ENCODE results near the gene RNF166.

RNF166 gene

DNA sequence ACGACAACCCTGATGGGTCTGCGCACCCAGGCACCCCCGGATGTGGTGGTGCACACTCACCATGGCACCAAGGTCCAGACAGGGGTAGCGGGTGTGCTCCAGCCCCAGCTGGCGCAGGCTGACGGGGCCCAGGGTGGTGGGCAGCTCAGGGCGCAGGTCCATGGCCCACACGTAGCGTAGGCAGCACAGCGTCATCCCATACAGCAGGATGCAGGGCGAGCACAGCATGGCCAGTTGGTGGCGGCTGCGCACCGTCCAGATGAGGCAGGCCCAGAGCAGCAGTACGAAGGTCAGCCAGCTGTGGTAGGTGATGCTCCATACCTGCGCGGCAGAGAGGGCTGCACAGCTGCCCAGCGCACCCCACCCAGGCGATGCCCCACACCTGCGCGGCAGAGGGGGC lies 29.9 kb upstream of the RNF166 start:
- Histone ChIP-seq H2AFZ (ENCODE audit: low read depth, low read length) (no peak overlapping the region), H3K27me3 (ENCODE audit: insufficient read depth, low read length) (no peaks in the 10 kb centered on the region), H3K36me3 (ENCODE audit: insufficient read depth, low read length) (no peaks in the 10 kb centered on the region), H3K4me3 (ENCODE audit: low read length) (no peak overlapping the region), H3K9me3 (ENCODE audit: low read length) (no peaks in the 10 kb centered on the region), H3K4me1 (ENCODE audit: insufficient read depth, low read length) (no peaks in the 10 kb centered on the region)

DNA sequence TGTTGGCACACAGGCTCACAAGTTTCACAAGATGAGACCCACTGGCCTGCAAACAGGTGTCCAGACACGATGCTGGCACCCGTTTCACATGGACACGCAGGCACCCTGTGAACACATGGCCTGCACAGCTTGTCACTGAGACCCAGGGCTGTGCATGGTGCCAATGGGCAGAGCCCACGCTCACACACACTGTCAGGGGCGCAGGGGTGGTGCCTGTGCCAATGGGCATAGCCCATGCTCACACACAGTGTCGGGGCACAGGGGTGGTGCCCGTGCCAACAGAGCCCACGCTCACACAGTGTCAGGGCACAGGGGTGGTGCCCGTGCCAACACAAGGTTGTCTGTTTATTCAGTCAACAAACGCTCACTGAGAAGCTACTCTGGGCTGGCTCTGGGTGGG lies 29.4 kb upstream of the RNF166 start:
- no peaks in the 10 kb centered on the region for H3K27me3 ChIP-seq (ENCODE audit: insufficient read depth, low read length)
- H3K4me1 ChIP-seq (ENCODE audit: insufficient read depth, low read length), result no peaks in the 10 kb centered on the region
- H3K9me3 ChIP-seq (ENCODE audit: low read length), result no peaks in the 10 kb centered on the region
- H3K36me3 ChIP-seq (ENCODE audit: insufficient read depth, low read length), result no peaks in the 10 kb centered on the region
- H3K4me3 ChIP-seq (ENCODE audit: low read length), result no peak overlapping the region
- H2AFZ ChIP-seq (ENCODE audit: low read depth, low read length), result no peak overlapping the region

DNA sequence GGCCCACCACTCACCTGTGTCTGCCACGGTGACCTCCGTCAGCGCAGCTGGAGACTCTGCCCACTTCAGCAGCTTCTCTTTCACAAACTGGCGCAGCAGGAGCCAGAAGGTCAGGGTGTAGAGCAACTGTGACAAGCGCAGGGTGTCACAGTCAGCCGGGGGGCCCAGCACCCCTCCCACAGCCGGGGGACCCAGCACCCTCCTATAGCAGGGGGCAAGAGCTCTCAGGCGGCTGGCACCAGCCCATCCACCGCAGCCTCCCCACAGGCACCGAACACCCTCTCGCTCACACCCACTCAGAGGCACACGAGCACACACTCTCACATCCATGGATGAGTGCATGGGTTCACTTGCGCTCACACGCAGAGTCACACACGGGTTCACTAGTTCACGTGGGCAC lies 28.9 kb upstream of the RNF166 start:
- Histone ChIP-seq H3K36me3 (ENCODE audit: insufficient read depth, low read length) (no peaks in the 10 kb centered on the region), H3K9me3 (ENCODE audit: low read length) (no peaks in the 10 kb centered on the region), H3K4me1 (ENCODE audit: insufficient read depth, low read length) (no peaks in the 10 kb centered on the region), H3K27me3 (ENCODE audit: insufficient read depth, low read length) (no peaks in the 10 kb centered on the region), H2AFZ (ENCODE audit: low read depth, low read length) (no peak overlapping the region), H3K4me3 (ENCODE audit: low read length) (no peak overlapping the region)

DNA sequence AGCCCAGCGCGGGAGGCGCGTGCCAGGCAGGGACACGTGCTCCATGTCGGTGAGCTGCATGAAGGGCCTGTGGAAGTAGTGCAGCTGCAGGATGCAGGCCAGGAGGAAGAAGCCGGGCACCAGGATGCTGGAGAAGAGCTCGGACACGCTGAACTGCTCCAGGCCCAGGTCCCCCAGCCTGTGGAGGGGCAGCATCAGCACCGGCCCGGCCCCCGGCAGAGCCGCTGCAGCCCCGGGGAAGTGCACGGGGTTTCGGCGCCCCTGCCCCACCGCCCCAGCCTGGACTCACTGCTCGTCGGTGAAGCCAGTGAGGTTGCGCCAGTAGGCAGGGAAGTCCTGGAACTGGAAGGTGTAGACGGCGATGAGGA lies 28.1 kb upstream of the RNF166 start:
- Histone ChIP-seq H2AFZ (ENCODE audit: low read depth, low read length) (no peak overlapping the region), H3K36me3 (ENCODE audit: insufficient read depth, low read length) (no peaks in the 10 kb centered on the region), H3K27me3 (ENCODE audit: insufficient read depth, low read length) (no peaks in the 10 kb centered on the region), H3K9me3 (ENCODE audit: low read length) (no peaks in the 10 kb centered on the region), H3K4me1 (ENCODE audit: insufficient read depth, low read length) (no peaks in the 10 kb centered on the region), H3K4me3 (ENCODE audit: low read length) (no peak overlapping the region)

DNA sequence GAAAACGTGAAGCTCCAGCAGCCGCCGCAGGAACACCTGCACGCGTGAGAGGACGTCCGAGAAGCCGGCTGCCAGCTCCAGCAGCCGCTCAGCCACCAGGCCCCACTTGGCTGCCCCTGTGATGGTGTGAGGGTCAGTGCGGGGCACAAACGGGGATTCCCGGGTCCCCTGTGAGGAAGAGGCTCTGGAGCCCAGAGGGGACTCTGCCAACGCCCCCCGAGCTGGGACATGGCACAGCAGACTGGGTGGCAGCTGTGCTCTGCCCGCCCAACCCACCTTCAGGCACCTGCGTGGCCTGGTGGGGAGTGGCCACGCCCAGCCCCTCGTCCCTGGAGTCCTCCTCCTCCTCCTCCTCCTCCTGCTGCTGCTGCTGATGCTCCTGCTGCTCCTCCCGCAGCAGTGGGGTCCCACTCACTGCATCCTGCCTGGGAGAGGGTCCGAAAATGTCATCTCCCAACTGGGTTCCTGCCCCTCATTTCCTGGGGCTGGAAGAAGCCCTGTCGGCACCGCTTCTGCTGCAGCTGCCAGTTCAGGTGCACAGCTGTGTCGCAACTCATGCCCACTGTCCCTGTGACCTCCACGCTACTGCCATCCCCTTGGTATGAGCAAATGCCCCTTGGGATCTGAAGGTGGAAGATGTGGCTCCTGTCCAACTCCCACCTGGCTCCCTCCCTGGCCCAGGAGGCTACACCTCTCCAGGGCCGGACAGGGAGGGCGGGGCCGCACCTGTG lies 27.6 kb upstream of the RNF166 start:
- Histone ChIP-seq H3K4me3 (ENCODE audit: low read length) (no peak overlapping the region), H3K36me3 (ENCODE audit: insufficient read depth, low read length) (no peaks in the 10 kb centered on the region)

DNA sequence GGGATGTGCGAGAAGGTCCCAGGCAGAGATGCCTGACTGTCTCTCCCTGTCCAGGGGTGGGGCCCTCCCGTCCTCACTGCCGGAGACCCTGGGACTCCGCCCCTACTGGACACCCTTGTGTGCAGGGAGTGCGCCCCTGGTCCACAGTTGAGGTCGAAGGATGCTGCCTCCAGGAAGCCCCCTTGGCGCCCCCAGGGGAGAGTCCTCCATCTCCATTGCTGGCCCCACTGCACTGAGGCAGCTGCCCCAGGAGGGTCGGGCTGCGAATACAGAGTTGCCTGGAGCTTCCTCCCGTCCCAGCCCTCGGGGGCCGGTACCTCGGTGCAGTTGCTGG lies 26.7 kb upstream of the RNF166 start:
- Histone ChIP-seq H3K4me3 (ENCODE audit: low read length) (no peak overlapping the region), H3K27me3 (ENCODE audit: insufficient read depth, low read length) (no peaks in the 10 kb centered on the region), H3K36me3 (ENCODE audit: insufficient read depth, low read length) (no peaks in the 10 kb centered on the region), H3K4me1 (ENCODE audit: insufficient read depth, low read length) (no peaks in the 10 kb centered on the region), H3K9me3 (ENCODE audit: low read length) (no peaks in the 10 kb centered on the region), H2AFZ (ENCODE audit: low read depth, low read length) (no peak overlapping the region)

More for the DNA sequence above, 27.6 kb upstream of the RNF166 start:
- Histone ChIP-seq H3K9me3 (ENCODE audit: low read length) (no peaks in the 10 kb centered on the region), H2AFZ (ENCODE audit: low read depth, low read length) (no peak overlapping the region), H3K4me1 (ENCODE audit: insufficient read depth, low read length) (no peaks in the 10 kb centered on the region), H3K27me3 (ENCODE audit: insufficient read depth, low read length) (no peaks in the 10 kb centered on the region)

DNA sequence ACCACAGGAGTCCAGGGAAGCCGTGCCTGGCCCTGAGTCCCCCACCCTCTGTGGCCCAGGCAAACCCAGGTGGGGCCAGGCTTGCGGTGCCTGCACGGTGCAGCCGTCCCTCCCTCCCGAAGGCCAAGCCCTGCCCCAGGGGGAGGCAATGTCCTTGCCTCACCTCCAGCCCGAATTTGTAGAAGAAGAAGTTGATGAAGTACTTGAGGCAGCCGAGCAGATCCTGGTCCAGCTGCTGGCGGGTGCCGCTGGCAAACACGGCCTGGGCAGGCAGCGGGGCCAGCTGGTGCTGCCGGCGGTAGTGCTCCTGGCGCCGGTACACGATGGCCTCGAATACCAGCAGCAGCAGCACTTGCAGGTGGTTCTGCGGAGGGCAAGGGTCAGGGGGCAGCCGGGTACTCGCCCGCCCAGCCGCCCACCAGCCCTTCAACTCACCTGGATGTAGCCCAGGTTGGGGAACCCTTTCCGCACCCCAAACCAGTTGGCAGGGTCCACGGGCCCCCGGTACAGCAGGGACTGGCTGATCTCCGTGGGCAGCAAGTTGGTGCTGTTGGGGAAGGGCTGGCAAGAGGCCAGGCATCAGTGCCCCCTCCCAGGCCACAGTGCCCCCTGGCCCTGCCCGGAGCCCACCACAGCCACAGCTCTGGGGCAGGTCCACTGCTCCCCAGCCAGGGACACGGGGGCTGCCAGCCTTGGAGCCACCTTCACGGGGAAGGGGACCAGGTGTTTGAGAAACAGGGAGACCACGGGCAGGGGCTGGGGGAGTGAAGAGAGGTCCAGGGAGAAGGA lies 26.2 kb upstream of the RNF166 start:
- Histone ChIP-seq H3K4me3 (ENCODE audit: low read length) (no peak overlapping the region), H3K27me3 (ENCODE audit: insufficient read depth, low read length) (no peaks in the 10 kb centered on the region), H2AFZ (ENCODE audit: low read depth, low read length) (no peak overlapping the region), H3K9me3 (ENCODE audit: low read length) (no peaks in the 10 kb centered on the region), H3K36me3 (ENCODE audit: insufficient read depth, low read length) (no peaks in the 10 kb centered on the region), H3K4me1 (ENCODE audit: insufficient read depth, low read length) (no peaks in the 10 kb centered on the region)

DNA sequence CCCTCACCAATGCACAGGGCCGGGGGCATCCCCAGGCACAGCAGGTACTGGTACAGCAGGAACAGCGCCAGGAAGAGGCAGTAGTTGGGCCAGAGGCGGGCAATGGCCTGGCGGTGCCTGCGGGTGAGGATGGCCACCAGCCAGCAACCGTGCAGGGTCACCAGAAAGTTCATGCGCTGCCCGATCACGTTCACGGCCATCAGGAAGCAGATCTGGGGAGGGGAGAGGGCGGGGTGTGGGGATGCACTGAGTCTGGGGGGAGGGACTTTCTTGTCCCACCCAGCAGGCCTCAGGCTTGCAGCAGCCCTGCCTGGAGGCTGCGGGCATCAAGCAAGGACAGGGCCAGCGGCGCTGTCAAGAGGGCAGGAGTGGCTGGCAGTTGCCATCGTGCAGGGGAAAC lies 25.5 kb upstream of the RNF166 start:
- no peaks in the 10 kb centered on the region for H3K9me3 ChIP-seq (ENCODE audit: low read length)
- no peak overlapping the region for H2AFZ ChIP-seq (ENCODE audit: low read depth, low read length)
- H3K36me3 ChIP-seq (ENCODE audit: insufficient read depth, low read length), result no peaks in the 10 kb centered on the region
- H3K4me3 ChIP-seq (ENCODE audit: low read length), result no peak overlapping the region
- H3K27me3 ChIP-seq (ENCODE audit: insufficient read depth, low read length), result no peaks in the 10 kb centered on the region
- H3K4me1 ChIP-seq (ENCODE audit: insufficient read depth, low read length), result no peaks in the 10 kb centered on the region

DNA sequence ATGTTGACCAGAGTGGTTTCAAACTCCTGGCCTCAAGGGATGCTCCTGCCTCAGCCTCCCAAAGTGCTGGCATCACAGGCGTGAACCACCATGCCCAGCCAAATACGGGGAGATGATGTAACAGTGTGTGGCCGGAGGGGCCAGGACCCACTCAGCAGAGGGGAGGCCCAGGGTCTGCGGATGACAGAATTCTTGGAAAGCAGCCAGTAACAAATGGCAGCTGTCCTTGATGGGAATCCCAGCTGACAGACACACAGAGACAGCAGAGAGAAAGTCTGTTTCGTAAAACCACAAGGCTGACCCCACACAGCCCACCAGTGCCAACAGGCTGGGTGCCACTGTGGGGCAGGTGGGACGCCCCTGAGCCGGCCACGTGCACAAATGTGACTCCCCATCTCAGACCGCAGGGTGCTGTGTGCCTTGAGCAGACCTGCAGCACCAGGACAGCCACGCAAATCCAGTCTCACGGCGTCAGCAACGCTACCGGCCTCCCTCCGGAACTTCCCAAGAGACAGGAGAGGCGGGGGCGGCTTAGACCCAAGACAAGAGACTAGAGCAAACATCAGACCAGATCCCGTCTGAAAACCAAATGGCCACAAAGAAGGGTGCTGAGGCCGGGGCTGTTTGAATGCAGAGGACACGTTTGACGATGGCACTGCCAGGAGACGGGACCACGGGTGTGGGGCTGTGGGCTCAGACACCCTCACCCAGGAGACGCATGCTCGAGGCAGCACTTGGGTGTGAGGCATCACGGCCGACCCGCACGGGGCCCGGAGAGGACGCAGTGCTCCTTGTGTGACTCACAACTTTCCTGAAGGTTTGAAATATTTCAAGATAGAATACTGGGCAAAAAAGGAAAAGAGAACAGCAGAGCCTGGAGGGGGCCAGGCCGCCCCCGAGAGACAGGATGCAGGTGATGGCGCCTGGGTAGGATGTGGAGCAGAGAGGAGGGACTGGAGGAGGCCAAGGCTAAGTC lies 24.7 kb upstream of the RNF166 start:
- H3K27me3 ChIP-seq (ENCODE audit: insufficient read depth, low read length), result no peaks in the 10 kb centered on the region
- no peak overlapping the region for H2AFZ ChIP-seq (ENCODE audit: low read depth, low read length)
- no peaks in the 10 kb centered on the region for H3K36me3 ChIP-seq (ENCODE audit: insufficient read depth, low read length)
- H3K9me3 ChIP-seq (ENCODE audit: low read length), result no peaks in the 10 kb centered on the region
- no peak overlapping the region for H3K4me3 ChIP-seq (ENCODE audit: low read length)
- H3K4me1 ChIP-seq (ENCODE audit: insufficient read depth, low read length), result no peaks in the 10 kb centered on the region

DNA sequence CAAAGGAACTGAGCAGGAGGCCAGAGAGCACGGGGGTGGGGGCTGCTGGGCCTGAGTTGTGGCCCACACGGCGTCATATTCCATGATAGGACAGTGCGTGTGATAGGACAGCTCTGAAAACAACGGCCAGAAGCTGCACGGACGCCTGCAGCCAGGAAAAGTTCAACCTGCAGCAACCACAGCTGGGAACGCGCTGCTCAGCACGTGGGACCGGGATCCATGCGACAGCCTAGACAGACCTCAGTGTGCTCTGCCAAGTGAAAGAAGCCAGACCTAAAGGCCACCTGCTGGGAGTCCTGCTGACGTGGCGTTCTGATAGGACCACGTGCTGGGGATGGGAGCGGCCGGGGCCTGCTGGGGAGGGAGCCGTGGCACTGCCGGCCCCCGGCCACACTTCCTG lies 21.7 kb upstream of the RNF166 start:
- no peaks in the 10 kb centered on the region for H3K9me3 ChIP-seq (ENCODE audit: low read length)
- no peak overlapping the region for H3K4me3 ChIP-seq (ENCODE audit: low read length)
- H3K36me3 ChIP-seq (ENCODE audit: insufficient read depth, low read length), result no peaks in the 10 kb centered on the region
- no peaks in the 10 kb centered on the region for H3K4me1 ChIP-seq (ENCODE audit: insufficient read depth, low read length)
- H3K27me3 ChIP-seq (ENCODE audit: insufficient read depth, low read length), result no peaks in the 10 kb centered on the region
- H2AFZ ChIP-seq (ENCODE audit: low read depth, low read length), result no peak overlapping the region

DNA sequence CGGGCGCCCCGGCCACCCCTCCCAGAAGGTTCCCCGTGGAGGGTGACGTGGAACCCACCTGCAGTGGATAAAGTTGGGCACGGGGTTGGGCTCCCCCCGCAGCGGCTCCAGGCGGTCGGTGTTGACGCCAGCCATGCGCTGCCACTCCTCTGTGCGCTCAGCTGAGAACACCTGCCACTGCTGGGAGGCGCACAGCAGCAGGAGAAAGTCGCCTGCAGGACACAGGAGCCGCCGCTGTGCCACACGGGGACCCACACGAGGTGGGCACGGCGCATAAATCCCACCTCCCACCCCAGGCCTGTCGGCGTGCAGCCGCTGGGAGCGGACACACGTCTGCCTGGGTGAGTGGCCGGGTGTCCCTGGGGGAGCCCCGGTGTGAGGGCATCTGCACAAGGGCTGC lies 20.8 kb upstream of the RNF166 start:
- H3K4me3 ChIP-seq (ENCODE audit: low read length), result no peak overlapping the region
- no peak overlapping the region for H2AFZ ChIP-seq (ENCODE audit: low read depth, low read length)
- no peaks in the 10 kb centered on the region for H3K36me3 ChIP-seq (ENCODE audit: insufficient read depth, low read length)
- no peaks in the 10 kb centered on the region for H3K4me1 ChIP-seq (ENCODE audit: insufficient read depth, low read length)
- H3K27me3 ChIP-seq (ENCODE audit: insufficient read depth, low read length), result no peaks in the 10 kb centered on the region
- no peaks in the 10 kb centered on the region for H3K9me3 ChIP-seq (ENCODE audit: low read length)

DNA sequence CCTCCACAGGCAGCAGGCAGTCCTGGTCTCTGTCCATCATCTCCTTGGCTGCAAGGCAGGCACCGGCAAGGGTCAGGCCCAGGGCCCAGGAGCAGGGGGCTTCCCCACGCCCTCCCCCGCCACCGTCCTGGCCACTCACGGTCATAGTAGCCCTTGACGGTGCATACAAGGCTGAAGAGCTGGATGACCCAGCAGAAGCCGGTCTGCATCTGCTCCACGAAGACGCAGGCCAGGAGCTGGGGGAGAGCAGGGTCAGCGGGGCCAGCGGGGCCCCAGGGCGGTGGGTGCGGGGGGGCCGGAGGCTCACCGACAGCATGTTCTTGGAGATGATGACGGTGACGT lies 20.2 kb upstream of the RNF166 start:
- Histone ChIP-seq H3K9me3 (ENCODE audit: low read length) (no peaks in the 10 kb centered on the region), H3K27me3 (ENCODE audit: insufficient read depth, low read length) (no peaks in the 10 kb centered on the region), H2AFZ (ENCODE audit: low read depth, low read length) (no peak overlapping the region), H3K4me1 (ENCODE audit: insufficient read depth, low read length) (no peaks in the 10 kb centered on the region), H3K36me3 (ENCODE audit: insufficient read depth, low read length) (no peaks in the 10 kb centered on the region), H3K4me3 (ENCODE audit: low read length) (no peak overlapping the region)
